Nephron progenitor cell (in vitro differentiated cells): ENCODE data around the gene RNF144A.

Source experiments
- DNase-seq: peaks from one replicate; pipeline ENCODE4 v3.0.0; 2021
- H3K27ac Mint-ChIP-seq: 2 replicates; pipeline ENCODE4 v1.8.0; 2021; ENCODE audit warnings: mild to moderate bottlenecking, moderate library complexity, mixed read lengths
- H3K27me3 Mint-ChIP-seq: 2 replicates; pipeline ENCODE4 v1.8.0; 2021; ENCODE audit warnings: mild to moderate bottlenecking, low read depth, mixed read lengths; ENCODE audit not compliant: poor library complexity
- H3K36me3 Mint-ChIP-seq: 2 replicates; pipeline ENCODE4 v1.8.0; 2021; ENCODE audit warnings: low read depth, mixed read lengths
- H3K4me1 Mint-ChIP-seq: 2 replicates; pipeline ENCODE4 v1.8.0; 2021; ENCODE audit warnings: mixed read lengths
- H3K4me3 Mint-ChIP-seq: 2 replicates; pipeline ENCODE4 v1.8.0; 2021; ENCODE audit warnings: mild to moderate bottlenecking, moderate library complexity, mixed read lengths
- H3K9me3 Mint-ChIP-seq: 2 replicates; pipeline ENCODE4 v1.8.0; 2021; ENCODE audit warnings: mild to moderate bottlenecking, moderate library complexity, mixed read lengths
- TF ChIP-seq, protein P1 (sequence below): fragments of 200-600 bp; sonication (generic); IDR thresholded peaks from 2 replicates; pipeline ENCODE4 v1.5.0; 2021; ENCODE audit warnings: antibody characterized with exemption

The RNF144A gene

GRCh38 chr2:7016148-7016547 is 98.9 kb downstream of the RNF144A start:
- TF ChIP-seq, protein P1, sequence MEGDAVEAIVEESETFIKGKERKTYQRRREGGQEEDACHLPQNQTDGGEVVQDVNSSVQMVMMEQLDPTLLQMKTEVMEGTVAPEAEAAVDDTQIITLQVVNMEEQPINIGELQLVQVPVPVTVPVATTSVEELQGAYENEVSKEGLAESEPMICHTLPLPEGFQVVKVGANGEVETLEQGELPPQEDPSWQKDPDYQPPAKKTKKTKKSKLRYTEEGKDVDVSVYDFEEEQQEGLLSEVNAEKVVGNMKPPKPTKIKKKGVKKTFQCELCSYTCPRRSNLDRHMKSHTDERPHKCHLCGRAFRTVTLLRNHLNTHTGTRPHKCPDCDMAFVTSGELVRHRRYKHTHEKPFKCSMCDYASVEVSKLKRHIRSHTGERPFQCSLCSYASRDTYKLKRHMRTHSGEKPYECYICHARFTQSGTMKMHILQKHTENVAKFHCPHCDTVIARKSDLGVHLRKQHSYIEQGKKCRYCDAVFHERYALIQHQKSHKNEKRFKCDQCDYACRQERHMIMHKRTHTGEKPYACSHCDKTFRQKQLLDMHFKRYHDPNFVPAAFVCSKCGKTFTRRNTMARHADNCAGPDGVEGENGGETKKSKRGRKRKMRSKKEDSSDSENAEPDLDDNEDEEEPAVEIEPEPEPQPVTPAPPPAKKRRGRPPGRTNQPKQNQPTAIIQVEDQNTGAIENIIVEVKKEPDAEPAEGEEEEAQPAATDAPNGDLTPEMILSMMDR = no peak
- H3K4me1 Mint-ChIP-seq = peaks cover 81% of the 10 kb centered on the region
- no peak overlapping the region for H3K27ac Mint-ChIP-seq
- no peaks in the 10 kb centered on the region for H3K9me3 Mint-ChIP-seq
- no peaks in the 10 kb centered on the region for H3K27me3 Mint-ChIP-seq
- DNase-seq = no peak
- peaks cover 27% of the 10 kb centered on the region for H3K36me3 Mint-ChIP-seq
- H3K4me3 Mint-ChIP-seq = no peak overlapping the region

- Mint-ChIP-seq H3K27me3 (no peaks in the 10 kb centered on the region), H3K4me3 (no peak overlapping the region), H3K4me1 (peaks cover 81% of the 10 kb centered on the region), H3K36me3 (peaks cover 33% of the 10 kb centered on the region), H3K27ac (no peak overlapping the region), H3K9me3 (no peaks in the 10 kb centered on the region)
- TF ChIP-seq, protein P1 = no peak
- DNase-seq = no peak
Observed at GRCh38 chr2:7016601-7017211, 99.5 kb downstream of the RNF144A start.

DNA sequence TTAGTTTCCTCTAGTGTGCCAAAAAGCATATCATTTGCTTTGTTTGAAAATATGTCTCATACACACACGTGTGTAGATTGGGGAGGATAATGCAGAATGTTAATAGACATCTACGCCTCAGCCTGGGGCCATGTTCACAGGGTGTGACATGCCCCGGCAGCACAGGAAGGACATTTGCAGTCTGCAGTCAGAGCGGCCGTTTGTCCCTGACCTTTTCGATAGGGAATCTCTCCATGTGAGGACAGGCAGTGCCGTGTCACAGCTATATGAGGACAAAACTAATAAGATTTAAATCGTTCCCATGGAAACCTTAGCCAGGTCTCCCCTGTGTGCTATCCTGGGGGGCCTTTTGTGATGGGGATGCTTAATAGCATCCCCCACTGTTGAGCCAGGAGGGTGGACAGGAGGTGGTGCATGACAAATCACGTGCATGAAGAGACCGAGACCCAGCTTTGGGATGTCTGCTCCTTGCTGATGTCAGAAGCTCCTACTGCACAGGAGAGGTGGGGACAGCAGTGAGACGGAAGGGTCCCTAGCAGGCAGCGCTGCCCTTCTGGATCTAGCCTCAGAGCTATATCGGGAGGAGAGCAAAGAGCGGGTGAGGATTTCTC is 100.6 kb downstream of the RNF144A start:
- Mint-ChIP-seq H3K27me3 (no peaks in the 10 kb centered on the region), H3K4me1 (peaks cover 77% of the 10 kb centered on the region), H3K9me3 (no peaks in the 10 kb centered on the region), H3K4me3 (no peak overlapping the region), H3K27ac (peak overlapping the region; percentile 89), H3K36me3 (peaks cover 41% of the 10 kb centered on the region)
- no peak for DNase-seq
- TF ChIP-seq, protein P1 = no peak

DNA sequence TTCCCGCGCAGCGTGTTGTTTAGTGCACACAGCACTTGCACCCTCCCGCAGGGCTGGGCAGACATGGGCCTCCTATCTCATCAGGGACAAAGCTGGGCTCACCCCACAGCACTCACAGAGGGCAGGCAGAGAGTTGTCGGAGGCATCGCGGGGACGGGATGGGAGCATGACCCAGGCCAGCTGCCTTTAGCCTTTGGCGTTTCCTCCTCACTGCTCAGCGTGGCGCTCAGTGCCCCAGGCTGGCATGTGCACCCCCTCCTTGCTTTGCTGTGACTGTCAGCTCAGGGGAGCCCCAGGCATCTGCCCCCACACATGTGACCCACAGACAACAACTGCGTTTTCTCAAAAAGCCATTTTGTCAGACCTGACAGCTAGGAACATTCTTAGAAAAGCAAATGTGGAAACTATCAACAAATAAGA is 101.1 kb downstream of the RNF144A start:
- H3K4me3 Mint-ChIP-seq = no peak overlapping the region
- DNase-seq = no peak
- no peak overlapping the region for H3K27ac Mint-ChIP-seq
- H3K4me1 Mint-ChIP-seq = peaks cover 77% of the 10 kb centered on the region
- peaks cover 45% of the 10 kb centered on the region for H3K36me3 Mint-ChIP-seq
- H3K27me3 Mint-ChIP-seq = no peaks in the 10 kb centered on the region
- H3K9me3 Mint-ChIP-seq = no peaks in the 10 kb centered on the region
- TF ChIP-seq, protein P1 = no peak

GRCh38 chr2:7018767-7019166 is 101.6 kb downstream of the RNF144A start:
- no peak overlapping the region for H3K4me3 Mint-ChIP-seq
- TF ChIP-seq, protein P1 = no peak
- H3K27me3 Mint-ChIP-seq = no peaks in the 10 kb centered on the region
- peaks cover 77% of the 10 kb centered on the region for H3K4me1 Mint-ChIP-seq
- no peak overlapping the region for H3K27ac Mint-ChIP-seq
- H3K36me3 Mint-ChIP-seq = peaks cover 50% of the 10 kb centered on the region
- DNase-seq = no peak
- H3K9me3 Mint-ChIP-seq = no peaks in the 10 kb centered on the region

- no peak for DNase-seq
- Mint-ChIP-seq H3K9me3 (no peaks in the 10 kb centered on the region), H3K36me3 (peaks cover 53% of the 10 kb centered on the region), H3K4me1 (peaks cover 74% of the 10 kb centered on the region), H3K4me3 (no peak overlapping the region), H3K27me3 (no peaks in the 10 kb centered on the region), H3K27ac (no peak overlapping the region)
- TF ChIP-seq, protein P1 = no peak
Observed at GRCh38 chr2:7019191-7019590, 102.0 kb downstream of the RNF144A start.
